AG09319 (cell line): ENCODE measurements around the gene RASGRF1.

Experiments used
- DNase-seq: peaks from one replicate; pipeline ENCODE4 v3.0.0-alpha.2; 2010; ENCODE audit warnings: low read depth; ENCODE audit errors: extremely low read depth
- TF ChIP-seq, protein P1 (sequence below): IDR thresholded peaks from 2 replicates; pipeline ENCODE4 v1.5.1; 2011; ENCODE audit warnings: low read depth, mild to moderate bottlenecking, inconsistent platforms, low read length, moderate library complexity

The RASGRF1 gene

DNA sequence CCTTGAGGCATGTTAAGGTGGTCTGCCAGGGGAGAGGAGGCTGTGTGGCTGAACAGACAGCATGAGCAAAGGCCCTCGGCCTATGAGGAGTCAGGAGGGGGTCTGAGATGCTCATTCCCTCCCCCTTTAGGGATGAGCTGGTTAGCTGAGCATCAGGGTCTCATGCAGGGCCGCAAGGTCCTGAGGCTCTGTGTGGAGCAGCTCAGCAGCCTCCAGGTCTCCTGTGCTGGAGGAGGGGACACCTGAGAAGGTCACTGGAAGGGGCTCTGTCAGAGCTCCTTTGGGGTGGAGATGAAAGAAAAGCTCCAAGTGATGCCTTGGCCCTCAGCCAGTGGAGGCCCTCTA, 67.1 kb downstream of the RASGRF1 start:
- no peak for DNase-seq
- TF ChIP-seq, protein P1, sequence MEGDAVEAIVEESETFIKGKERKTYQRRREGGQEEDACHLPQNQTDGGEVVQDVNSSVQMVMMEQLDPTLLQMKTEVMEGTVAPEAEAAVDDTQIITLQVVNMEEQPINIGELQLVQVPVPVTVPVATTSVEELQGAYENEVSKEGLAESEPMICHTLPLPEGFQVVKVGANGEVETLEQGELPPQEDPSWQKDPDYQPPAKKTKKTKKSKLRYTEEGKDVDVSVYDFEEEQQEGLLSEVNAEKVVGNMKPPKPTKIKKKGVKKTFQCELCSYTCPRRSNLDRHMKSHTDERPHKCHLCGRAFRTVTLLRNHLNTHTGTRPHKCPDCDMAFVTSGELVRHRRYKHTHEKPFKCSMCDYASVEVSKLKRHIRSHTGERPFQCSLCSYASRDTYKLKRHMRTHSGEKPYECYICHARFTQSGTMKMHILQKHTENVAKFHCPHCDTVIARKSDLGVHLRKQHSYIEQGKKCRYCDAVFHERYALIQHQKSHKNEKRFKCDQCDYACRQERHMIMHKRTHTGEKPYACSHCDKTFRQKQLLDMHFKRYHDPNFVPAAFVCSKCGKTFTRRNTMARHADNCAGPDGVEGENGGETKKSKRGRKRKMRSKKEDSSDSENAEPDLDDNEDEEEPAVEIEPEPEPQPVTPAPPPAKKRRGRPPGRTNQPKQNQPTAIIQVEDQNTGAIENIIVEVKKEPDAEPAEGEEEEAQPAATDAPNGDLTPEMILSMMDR: no peak

DNA sequence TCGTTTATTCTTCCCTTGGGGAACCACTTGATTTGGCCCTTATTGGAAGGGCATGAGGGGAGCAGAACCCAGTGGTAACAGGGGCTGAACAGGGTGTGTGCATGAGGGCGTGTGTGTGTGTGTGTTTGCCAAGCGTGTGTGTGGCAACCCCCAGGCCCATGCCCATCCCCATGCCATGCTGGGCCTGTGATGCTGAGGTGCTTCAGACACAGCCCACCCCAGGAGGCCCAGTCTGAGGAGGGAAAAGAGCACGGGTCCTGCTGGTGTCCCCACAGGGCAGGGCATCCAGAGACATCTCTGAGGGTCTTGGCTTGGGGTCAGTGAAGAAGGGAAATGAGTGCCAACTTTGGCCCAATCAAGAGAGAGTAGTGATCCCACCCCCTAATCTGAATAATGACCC, 71.6 kb downstream of the RASGRF1 start:
- no peak for DNase-seq
- TF ChIP-seq, protein P1: no peak

DNA sequence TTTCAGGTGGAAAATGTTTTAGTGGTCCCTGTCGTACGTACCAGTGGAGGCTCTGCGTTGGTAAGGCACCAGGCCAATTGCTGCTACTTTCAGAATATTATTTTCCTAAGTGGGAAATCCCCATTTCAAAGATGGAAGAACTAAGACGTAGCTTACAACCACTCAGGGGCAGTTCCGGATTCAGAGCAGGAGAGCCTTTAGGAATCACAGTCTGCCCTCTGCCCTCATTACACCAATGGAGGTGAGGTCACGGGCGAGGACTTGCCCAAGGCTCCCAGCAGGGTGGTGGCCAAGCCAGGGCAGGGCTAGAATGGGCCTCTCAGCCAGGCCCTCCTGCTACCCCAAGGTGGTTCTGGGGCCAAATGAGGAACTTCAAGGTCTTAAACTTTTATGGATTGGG, 72.6 kb downstream of the RASGRF1 start:
- no peak for DNase-seq
- TF ChIP-seq, protein P1: no peak

DNA sequence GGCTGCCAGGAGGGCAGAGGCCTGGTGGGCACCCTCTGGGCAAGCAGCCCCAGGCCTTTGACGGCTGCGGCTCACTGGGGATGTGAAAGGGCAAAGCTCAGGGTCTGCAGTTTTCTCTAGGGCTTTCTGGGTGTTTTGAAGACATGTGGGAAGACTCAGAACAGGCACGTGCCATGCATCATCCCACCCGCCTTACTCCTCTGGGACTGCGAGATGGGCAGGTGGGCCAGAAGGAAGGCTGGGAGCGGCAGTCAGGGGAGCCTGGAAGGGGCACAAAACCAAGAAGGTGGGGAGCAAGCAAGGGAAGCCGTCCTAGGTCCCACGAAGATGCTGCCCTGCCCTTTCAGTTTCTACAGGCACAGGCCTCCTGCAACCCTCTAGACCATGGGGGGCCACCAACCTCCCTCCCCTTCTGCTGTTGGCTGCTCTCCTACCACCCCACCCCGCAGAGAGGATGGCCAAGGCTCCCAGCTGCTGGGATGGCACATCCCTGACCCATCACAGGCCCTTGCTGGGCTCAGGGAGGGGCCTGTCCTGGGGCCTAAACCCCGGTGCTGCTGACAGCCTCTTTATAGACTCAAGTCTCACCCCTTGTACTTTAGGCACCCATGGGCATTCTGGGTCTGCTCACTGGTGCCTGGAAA, 73.9 kb downstream of the RASGRF1 start:
- TF ChIP-seq, protein P1: no peak
- no peak for DNase-seq

DNA sequence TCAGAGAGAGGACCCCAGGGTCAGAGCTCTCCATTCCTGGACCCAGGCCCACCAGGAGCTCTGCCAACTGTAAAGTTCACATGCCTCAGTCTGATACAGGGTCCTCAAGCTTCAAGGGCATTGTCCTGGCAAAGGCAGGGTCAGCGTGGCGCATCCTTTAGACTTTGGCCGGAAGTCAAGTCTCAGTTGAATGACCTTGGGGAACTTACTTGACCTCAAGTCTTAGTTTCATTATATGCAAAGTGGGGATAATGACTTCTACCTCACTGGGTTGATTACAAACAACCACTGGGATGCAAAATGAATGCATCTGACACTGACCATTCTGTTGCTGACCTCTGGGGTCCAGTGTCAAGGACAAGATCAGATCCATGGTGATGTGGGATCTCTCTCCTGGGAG, 75.2 kb downstream of the RASGRF1 start:
- TF ChIP-seq, protein P1: no peak
- DNase-seq: no peak

DNA sequence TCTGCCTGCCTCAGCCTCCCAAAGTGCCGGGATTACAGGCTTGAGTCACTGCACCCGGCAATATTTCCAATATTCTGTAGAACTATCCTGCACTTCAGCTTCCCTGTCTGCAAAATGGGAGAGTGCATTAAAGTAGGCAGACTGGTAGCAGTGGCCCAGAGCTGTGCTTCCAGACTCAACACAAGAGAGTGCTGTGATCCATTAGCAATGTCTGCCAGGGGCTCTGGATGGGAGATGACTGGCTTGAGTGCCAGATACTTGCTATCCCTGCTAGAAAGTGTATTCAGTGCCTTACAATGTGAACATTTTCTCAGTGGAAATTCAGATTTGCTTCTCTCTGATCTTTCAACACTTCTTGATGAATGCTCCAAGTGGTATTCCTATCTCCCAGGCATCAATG, 80.3 kb downstream of the RASGRF1 start:
- no peak for DNase-seq
- TF ChIP-seq, protein P1: no peak

DNA sequence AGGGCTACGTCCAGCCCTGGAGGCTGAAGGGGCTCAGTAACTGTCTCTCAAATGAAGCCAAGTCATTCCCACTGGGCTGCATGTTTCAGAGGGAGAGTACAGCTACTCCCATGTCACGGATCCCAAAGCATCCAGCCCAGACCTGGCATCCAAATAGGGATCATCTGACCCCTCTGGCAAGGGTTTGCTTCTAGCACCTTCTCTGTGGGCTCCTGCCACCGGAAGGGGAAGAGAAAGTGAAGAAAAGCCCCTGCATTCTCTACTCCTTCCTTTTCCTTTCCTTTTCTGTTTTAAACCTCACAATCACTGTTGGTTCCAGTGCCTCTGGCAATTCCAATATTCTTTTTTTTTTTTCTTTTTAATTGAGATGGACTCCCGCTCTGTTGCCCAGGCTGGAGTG, 81.2 kb downstream of the RASGRF1 start:
- DNase-seq: no peak

More for the DNA sequence above, 81.2 kb downstream of the RASGRF1 start:
- TF ChIP-seq, protein P1: no peak
